Stimulated activated CD8-positive, alpha-beta memory T cell treated with anti-CD3 and anti-CD28 coated beads, Interleukin-7, amount 100 ng/mL, for 48 hours (primary cell): ENCODE data around the gene CATSPER1.
A peak's percentile ranks its signal among the peaks of the same experiment; 100 is the strongest.
"Not testable (repeated sequence)": the region's sequence is repeated elsewhere in the genome, so short reads cannot be mapped to it uniquely, and the experiment has no call there.

Experiments used
- DNase-seq, 2 donors: peaks; one replicate each; pipeline ENCODE4 v3.0.0-alpha.2; 2020; ENCODE audit warnings: low read depth in 1 of 2; ENCODE audit errors: extremely low read depth in 1 of 2

CATSPER1 gene

DNA sequence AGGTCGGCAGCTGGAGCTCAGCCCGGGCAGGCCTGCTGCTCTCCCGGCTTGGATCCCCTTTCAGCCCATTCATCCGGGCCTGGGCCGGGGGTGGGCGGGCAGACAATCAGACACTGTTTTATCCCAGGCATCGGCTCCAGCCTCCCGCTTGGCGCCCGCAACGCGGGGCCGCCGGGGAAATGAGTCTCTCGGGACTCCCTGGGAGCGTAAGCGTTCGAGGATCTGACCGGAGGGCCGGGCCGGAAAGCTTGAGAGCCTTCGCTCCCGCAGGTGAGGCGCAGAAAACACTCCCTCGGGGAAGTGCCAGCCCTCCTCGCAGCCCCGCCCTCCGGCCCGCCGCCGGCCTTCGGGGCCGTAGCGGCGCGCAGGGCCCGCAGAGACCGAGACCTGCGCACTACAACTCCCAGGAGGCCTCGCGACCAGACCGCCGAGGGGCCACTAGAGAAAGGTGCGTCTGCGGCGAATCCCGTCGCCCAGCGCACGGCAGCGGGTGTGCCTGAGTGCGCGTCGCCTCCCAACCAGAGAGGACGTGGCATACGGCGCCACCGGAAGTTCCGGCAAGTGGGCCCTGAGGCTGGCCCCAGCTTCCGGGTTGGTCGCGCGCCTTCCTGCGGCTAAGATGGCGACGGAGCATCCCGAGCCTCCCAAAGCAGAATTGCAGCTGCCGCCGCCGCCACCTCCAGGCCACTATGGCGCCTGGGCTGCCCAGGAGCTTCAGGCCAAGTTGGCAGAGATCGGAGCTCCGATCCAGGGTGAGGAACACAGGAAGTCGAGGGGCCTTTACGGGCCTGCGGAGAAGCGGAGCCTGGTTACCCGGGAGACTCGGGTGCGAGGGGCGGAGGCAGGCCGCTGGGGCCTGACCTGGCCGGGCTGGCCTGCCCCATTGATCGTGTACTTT lies 25.7 kb upstream of the CATSPER1 start, which contains the start of gene SF3B2:
Gene SF3B2 (plus strand): TSS at position 599 of the 898 bp plus-strand sequence. CDS start 21 bp downstream, at position 620.
- peak; percentile 93 to 96 for DNase-seq

DNA sequence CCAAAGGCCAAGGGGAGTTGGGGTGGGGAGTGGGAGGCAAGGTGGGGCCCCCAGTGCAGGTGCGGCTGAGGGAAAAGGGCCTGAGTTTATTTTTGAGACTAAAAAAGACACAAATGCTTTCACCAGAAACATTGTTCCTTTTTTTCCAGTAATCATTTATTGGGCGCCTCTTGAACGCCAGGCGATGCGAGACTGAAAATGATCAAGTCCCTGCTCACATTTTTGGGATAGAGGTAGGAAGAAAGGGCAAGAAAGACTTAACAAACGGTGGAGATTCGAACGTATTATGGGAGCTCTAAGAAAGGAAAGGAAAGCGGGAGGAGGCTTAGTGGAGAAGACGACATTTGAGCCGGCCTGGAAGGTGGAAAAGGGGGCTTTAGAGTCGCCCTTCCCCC lies 25.1 kb upstream of the CATSPER1 start:
- DNase-seq = no peak

DNA sequence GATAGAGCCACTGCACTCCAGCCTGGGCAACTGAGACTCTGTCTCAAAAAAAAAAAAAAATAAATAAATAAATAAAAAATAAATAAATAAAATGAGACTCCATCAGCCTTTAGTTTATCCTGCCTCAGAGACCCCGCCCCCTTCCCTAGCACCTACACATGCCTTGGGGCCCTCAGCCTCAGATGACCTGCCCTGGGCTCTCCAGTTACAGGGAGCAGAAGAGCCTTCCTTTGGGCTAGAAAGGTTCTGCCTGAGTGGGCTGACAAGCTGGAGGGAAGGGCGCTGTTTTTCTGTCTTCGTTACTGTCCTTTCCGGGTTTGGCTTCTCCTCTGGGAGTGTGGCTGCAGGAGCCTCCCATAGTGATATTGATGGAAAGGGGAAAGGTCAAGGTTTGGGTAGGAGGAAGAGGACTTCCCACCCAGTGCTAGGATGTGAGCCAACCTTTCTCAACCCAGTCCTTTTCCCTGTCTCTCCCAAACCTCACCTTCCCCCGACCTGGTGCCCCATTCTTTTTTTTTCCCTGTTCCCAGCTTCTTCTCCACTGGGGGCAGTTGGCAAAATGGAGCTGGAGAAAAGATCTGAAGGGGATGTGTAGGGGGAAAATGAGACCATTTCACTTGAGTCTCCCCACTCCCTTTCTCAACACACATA lies 24.4 kb upstream of the CATSPER1 start:
- no peak for DNase-seq

DNA sequence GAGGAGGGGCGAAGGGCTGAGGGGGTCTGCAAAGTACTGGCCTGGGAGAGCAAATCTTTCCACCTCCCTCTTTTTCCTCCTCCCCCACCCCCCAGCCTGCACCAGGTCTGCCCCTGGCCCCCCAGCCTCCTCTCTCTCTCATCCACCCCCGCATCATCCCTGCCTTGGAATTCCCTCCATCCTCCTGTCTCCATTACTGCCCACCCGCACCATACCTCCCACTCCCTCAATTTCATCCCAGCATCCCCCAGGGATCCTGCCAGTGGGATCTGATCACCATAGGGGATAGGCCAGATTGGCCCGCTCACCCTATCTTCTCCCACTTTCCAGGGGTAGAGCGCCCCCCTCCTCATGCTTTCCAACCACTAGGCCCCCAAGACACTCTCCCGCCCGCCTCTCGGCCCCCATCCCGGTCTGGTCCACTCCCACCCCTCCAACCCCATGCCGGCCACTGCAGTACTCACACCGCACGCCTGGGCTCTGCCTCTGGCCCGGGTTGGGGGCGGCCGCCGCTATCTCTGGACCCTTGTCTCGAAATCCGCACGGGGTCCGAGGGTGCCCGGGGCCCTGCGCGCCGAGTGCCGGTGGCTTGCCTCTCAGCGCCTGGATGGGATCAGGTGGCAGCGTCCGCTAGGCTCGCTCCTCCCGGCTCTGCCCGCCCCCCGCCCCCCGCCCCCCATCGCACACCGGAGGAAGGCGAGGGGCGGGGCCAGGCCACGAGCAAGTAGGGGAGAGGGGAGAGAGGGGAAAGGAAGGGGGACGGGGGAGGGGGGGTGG lies 22.5 kb upstream of the CATSPER1 start, which contains the start of gene GAL3ST3:
Gene GAL3ST3 (minus strand): TSS at position 615 of the 777 bp plus-strand sequence. CDS start 3,746 bp downstream, outside the sequence.
- no peak for DNase-seq

DNA sequence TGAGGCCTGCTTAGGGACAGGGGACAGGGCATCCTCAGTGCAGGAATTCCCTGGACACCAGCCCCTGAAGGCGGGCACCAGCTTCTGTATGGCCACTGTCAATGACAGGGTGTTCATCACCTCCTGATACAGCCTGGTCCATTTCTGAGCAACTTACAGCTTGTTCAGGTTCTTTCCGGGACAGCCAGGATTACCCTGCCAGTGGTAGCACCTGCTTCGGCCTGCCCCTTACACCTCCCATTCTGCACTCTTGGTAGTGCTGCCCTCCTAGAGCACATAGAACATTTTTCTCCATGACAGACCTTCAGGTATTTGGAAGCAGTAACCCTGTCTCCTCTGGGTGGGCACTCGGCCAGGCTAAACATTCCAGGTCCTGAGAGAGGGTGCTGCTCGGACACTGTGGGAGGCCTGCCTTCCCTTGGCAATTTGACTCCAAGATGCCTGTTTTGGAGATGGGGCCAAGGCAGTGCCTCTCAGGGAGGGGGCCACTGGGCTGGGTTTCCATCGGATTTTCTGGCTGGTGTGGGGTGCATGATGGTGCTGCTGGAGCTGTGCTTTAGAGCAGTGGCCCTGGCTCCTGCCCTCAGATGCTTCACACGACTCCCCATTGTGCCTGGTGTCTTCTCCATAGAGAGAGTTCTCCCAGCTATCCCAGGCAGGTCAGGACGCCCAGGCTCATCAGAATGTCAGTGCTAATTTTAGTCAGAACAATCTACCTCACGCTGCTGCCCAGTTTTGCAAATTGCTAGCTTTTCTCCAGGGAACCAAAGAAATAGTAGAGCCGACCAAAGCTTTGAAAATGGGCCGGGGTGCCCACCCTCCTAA lies 21.5 kb upstream of the CATSPER1 start:
- no peak for DNase-seq

DNA sequence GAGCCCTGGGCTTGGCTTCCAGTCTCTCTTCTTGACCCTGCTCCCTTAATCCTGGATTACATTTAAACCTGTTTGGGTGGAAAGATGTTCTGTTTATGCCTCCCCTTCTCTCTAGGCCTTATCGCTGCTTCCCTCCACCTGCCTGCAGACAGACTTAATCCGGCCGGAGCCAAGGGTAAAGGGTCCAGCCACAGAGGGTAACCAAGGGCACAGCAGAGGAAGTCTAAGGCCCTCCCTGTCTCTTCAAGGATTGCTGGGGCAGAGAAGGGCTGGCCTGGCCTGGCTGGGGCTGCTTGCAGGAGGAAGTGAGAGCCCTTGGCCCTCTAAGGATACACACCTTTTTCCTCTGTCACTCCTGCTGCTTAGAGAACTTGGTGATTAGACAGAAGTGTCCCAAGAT lies 20.6 kb upstream of the CATSPER1 start:
- DNase-seq = no peak

DNA sequence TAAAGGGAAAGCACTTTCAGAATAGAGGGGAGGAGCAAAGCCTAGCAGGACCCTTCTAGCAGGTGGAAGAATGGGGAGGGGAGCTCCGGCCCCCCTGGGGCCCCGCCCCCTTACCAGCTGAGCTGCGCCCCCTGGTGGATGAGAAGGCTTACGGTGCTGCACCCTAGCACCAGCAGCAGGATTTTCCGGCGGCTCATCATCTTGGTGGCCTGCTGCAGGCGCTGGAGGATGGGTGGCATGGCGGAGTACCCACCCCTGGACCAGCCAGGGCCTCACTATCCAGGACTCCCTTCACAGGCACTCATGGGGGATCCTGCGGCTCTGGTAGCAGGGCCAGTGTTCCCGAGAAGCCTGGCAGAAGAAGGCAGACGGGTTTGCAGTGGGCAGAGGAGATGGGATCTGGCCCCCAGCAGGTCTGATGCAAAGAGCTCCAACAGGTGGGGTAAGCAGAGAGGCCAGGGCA lies 18.9 kb upstream of the CATSPER1 start:
- peak; percentile 58 to 69 for DNase-seq

DNA sequence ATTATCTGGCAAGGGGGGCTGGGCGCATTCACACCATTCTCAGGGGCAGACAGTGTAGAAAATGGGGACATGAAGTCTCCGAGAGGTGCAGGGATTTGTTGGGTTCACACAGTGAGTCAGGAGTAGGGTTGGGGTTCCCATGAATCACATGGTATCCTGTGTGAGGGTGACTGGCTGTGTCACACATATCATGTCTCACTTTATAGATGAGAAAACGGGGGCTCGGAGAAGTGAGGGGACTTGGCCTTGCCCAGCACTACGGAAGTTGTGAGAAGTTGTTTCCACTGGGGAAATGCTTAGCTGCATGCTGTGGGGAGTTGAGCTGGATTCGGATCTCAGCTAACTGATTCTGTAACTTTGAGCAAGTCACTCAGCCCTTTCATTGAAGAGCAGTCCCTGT lies 18.5 kb upstream of the CATSPER1 start:
- DNase-seq = peak in 1 of 2 donors; percentile 26

DNA sequence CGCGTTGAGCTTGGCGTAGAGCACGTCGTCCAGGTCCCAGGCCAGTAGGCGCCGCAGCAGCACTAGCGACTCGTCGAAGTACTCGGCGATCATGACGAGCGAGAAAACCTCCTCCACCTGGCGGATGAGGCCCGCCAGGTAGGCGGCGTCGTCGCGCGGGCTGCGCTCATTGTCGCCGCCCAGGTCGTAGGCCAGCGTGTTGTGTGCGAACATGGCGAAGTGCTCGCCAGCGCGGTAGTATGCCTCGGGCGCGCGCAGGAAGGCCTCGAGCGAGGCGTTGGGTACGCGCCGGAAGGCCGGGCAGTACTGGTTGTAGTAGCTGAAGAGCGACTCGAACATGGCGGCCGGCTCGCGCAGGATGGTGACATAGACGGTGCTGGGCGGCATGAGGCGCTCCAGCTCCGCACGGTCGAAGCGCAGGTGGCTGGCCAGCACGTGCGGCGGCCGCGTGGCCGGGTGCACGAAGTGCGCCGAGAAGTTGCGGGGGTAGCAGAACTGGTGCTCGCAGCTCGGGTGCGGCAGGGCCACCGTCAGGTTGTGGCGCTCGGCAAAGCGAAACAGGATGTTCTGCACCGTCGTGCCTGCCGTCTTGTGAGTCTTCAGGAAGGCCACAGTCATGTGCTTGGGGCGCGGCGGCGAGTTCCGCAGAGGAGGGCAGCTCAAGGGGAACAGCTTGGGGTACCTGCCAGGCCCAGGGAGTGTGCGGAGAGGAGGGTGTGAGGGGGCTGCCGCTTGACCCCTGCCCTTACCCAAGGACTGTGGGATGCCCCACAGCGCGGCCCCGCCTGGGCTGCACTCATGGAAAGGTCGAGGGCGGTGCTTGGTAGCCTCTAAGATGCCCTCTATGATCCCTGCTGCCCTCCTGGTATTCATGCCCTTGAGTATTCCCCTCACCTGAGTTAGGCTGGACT lies 17.0 kb upstream of the CATSPER1 start:
- no peak for DNase-seq

DNA sequence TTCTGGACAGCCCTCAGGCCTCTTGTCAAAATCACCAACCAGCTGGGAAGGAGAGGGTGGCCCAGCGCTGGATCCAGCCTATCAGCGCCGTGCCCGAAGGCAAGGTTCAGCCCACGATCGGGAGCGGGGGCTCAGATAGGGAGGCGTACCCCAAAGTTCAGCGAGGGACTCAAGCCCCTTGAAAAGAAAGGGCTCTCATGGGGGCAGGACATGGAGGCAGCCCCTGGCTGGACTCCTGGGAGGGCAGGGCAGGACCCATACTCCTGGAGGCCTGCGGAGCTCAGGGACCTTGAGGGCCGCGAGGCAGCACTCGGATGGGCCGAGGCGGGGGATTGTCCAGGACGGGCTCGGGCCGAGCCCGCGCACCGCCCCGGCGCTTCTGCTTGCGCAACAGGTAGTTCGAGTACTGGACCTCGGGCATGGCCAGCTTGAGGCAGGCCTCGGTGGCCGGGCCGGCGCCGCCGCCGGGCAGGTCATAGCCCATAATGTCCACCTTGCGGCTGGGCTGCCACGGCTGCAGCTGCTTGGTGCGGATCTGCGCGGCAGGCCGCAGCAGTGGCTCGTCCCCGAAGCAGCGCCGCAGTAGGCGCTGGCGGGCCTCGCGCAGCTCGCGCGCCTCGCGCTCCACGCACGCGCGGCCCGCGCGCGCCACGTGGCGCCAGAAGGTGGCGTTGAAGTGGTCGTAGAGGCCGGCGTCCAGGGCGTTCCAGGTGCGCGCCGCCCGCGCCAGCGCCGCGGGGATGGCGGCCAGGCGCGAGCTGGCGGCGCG lies 16.1 kb upstream of the CATSPER1 start:
- no peak for DNase-seq

DNA sequence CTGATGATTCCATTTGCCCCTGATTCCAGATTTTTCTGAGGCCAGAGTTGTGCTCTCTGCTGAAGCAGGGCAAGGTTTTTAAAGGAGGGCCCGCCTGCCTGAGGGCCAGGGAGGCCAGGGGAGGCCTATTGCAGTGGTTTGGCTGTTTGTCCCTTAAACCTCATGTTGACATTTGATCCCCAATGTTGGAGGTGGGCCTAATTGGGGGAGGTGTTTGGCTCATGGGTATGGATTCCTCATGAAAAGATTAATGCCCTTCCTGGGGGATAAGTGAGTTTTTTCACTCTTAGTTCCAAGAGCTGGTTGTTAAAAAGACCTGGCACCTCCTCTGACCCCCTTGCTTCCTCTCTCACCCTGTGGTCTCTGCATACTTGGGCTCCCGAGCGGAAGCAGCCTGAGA lies 13.5 kb upstream of the CATSPER1 start:
- DNase-seq = no peak

DNA sequence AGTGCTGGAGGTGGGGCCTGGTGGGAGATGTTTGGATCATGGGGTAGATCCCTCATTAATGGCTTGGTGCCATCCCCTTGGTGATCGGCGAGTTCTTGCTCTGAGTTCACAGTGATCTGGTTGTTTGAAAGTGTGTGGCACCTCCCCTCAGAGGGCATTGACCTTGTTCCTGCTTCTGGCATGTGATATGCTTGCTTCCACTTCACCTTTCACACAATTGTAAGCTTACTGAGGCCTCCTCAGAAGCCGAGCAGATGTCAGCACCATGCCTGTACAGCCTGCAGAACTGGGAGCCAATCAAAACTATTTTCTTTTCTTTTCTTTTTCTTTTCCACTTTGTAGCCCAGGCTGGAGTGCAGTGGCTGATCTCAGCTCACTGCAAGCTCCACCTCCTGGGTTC lies 11.0 kb upstream of the CATSPER1 start:
- DNase-seq = no peak

DNA sequence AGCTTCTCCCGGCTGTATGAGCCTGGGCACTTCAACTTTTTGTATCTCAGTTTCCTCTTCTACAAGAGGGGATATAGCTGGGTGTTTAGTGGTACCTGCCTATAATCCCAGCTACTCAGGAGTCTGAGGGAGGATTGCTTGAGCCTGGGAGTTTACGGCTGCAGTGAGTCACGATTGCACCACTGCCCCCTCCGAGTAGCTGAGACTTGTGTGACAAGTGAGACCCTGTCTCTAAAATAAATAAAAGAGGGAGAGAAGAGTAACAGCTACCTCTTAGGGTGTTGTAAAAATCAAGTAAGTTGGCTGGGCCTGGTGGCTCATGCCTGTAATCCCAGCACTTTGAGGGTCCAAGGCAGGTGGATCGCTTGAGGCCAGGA lies 10.0 kb upstream of the CATSPER1 start:
- DNase-seq = no peak

DNA sequence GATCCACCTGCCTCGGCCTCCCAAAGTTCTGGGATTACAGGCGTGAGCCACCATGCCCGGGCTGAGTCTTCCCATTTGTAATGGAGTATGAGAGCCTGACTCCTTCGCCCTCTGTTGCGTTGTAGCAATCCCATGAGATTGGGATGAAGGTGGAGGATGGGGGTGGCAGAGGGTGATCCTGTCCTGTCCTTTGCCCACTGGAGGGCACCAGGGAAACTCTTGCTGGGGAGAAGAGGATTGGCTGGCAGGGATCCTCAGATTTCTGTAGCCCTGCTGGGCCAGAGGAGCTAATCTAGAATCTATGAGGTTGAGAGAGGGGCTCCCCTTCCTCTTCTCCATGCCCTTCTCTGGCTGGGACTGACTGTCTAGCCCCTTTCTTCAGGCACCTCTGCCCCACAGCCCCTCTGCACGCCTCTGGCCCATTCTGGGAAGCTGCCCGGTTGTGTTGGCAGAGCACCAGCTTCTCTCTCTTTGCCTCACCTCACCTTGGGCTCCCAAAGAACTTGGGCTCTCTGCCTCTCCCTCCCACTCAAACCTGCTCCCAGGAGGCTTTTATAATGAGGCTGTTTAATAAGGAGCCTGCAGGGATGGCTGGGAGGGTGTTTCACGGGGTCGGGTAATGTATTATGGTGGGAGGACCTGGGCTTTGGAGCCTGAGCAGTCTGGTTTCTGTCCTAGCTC lies 9.5 kb upstream of the CATSPER1 start:
- no peak for DNase-seq

DNA sequence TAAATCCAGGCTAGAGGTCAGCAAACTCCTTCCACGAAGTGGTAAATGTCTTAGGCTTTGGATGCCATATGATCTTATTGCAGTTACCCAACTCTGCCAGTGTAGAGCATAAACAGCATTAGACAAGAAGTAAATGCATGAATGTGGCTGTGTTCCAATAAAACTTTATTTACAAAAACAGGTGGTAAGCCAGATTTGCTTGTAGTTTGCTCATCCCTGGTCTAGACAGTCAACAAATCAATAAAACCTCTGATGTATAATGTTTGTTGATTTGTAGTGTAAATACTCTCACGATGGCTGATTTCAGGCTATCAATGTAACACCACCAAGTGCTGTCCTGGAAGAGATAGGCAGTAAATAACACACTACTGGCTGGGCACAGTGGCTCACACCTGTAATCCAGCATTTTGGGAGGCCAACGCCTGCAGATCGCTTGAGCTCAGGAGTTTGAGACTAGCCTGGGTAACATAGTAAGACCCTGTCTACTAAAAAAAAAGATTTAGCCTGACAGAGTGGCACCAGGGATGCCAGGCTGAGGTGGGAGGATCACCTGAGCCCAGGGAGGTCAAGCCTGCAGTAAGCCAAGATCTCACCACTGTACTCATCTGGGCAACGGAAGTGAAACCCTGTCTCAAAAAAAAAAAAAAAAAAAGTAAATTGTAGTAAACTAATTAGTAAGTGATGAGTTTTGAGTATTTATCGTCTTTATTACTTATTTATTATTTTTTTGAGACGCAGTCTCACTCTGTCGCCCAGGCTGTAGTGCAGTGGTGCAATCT lies 6.9 kb upstream of the CATSPER1 start:
- no peak for DNase-seq

DNA sequence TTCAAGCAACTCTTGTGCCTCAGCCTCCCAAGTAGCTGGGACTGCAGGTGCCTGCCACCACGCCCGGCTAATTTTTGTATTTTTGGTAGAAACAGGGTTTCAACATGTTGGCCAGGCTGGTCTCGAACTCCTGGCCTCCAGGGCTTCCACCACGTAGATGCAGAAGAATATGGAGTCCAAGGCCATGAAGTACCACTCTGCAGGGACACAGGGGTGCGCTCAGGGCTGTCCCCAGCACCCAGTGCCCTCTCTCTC lies 3.2 kb downstream of the CATSPER1 start:
- DNase-seq = not testable (repeated sequence)

DNA sequence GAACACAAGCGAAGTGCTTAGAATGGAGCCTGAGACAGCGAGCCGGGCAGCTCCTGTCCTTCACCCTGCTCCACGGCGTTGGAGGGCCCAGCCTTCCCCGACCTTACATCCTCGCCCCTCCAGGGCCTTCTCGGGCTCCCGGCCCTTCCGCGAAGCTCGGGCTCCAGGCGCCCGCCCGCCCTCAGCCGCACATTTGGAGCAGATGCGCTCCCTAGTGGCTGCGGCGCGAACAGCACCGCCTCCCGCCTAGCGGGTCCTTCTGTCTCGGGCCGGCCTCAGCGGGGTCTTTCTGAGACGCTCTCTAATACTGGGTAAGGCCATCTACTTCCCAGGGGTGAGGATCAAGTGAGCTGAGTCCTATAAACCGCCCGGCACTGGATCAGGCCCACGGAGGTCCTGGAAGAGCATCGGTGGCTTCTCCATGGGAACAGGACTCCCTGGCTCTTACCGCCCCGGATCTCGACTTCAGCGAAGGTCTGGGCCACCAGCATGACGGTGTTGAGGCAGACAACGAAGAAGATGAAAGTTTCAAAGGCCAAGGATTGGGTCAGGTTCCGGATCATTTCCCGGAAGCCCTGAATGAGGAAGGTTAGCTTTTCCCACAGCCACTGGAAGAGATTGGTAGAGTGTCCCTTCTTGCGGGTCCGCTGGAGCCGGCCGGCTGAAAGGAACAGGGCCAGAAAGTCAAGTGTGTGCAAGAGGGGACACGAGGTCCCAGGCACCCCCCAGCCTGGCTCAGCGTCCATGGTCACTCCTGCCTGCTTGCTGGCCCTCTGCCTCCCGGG lies 3.7 kb downstream of the CATSPER1 start:
- DNase-seq = peak; percentile 52 to 62
